HG02588 (cell line): Measurements from ENCODE around the gene GDI1.
A peak's percentile ranks its signal among the peaks of the same experiment; 100 is the strongest.

Source experiments
- ATAC-seq: cut with Tn5 transposase; IDR thresholded peaks from one replicate; pipeline ENCODE4 v1.9.1; 2021; ENCODE audit warnings: mild to moderate bottlenecking, moderate library complexity; ENCODE audit not compliant: unreplicated experiment

Gene GDI1

GRCh38 chrX:154478728-154479622 lies 42.0 kb downstream of the GDI1 start, which contains the start of gene LAGE3:
Gene LAGE3, minus strand, starts transcription at chrX:154479281. Its CDS starts 366 bp downstream, at chrX:154478915.
- peak; percentile 90 for ATAC-seq

- ATAC-seq = no peak
These were observed 44.2 kb downstream of the GDI1 start for GRCh38 chrX:154481195-154481594.

- no peak for ATAC-seq
These were observed 45.1 kb downstream of the GDI1 start for GRCh38 chrX:154481911-154482601.

- no peak for ATAC-seq
These were observed 45.8 kb downstream of the GDI1 start for GRCh38 chrX:154482786-154483185.

- ATAC-seq = no peak
These were observed 46.4 kb downstream of the GDI1 start for GRCh38 chrX:154483325-154483724.

- no peak for ATAC-seq
These were observed 47.5 kb downstream of the GDI1 start for GRCh38 chrX:154484255-154485149.

- no peak for ATAC-seq
These were observed 48.4 kb downstream of the GDI1 start for GRCh38 chrX:154485150-154486051.

- no peak for ATAC-seq
These were observed 49.1 kb downstream of the GDI1 start for GRCh38 chrX:154486052-154486395.

- ATAC-seq = peak; percentile 35
These were observed 49.6 kb downstream of the GDI1 start, which contains the start of gene UBL4A for GRCh38 chrX:154486396-154487207. Gene UBL4A, minus strand, starts transcription at chrX:154486615. Its CDS starts 31 bp downstream, at chrX:154486584.

- no peak for ATAC-seq
These were observed 50.8 kb downstream of the GDI1 start for GRCh38 chrX:154487518-154488290.

- no peak for ATAC-seq
These were observed 51.6 kb downstream of the GDI1 start for GRCh38 chrX:154488336-154489075.

- ATAC-seq = no peak
These were observed 52.2 kb downstream of the GDI1 start for GRCh38 chrX:154489182-154489581.

- peak; percentile 14 for ATAC-seq
These were observed 53.1 kb downstream of the GDI1 start for GRCh38 chrX:154490021-154490413.

GRCh38 chrX:154490414-154491083 lies 53.6 kb downstream of the GDI1 start, which contains the start of gene SLC10A3:
Gene SLC10A3, minus strand, starts transcription at chrX:154490629. Its CDS starts 1,689 bp downstream, at chrX:154488940.
- peak; percentile 73 for ATAC-seq
